ENCODE measurements around the gene KLHL20.
"Not testable (repeated sequence)": the region's sequence is repeated elsewhere in the genome, so short reads cannot be mapped to it uniquely, and the experiment has no call there.

Gene KLHL20

GRCh38 chr1:173714759-173715537, at the start of gene KLHL20:
KLHL20 (plus strand) TSS chr1:173714981; CDS start chr1:173716044, 1,063 bp downstream.
- DNase-seq (ENCODE audit: low spot score) = peak; percentile 92

- no peak for DNase-seq (ENCODE audit: low spot score)
Measured at GRCh38 chr1:173666646-173667045, 48.1 kb upstream of the KLHL20 start.

GRCh38 chr1:173669491-173669941, 45.3 kb upstream of the KLHL20 start, which contains the start of gene ANKRD45:
ANKRD45 (minus strand) TSS chr1:173669851; CDS start chr1:173659418, 10,433 bp downstream.
- DNase-seq (ENCODE audit: low spot score) = no peak

- DNase-seq (ENCODE audit: low spot score) = not testable (repeated sequence)
Measured at GRCh38 chr1:173674496-173674895, 40.3 kb upstream of the KLHL20 start.

GRCh38 chr1:173680152-173680551, 34.6 kb upstream of the KLHL20 start:
- DNase-seq (ENCODE audit: low spot score) = not testable (repeated sequence)

- no peak for DNase-seq (ENCODE audit: low spot score)
Measured at GRCh38 chr1:173682184-173682583, 32.6 kb upstream of the KLHL20 start.

- DNase-seq (ENCODE audit: low spot score) = not testable (repeated sequence)
Measured at GRCh38 chr1:173683838-173684237, 30.9 kb upstream of the KLHL20 start.

- not testable (repeated sequence) for DNase-seq (ENCODE audit: low spot score)
Measured at GRCh38 chr1:173685121-173685520, 29.7 kb upstream of the KLHL20 start.

- no peak for DNase-seq (ENCODE audit: low spot score)
Measured at GRCh38 chr1:173688300-173688699, 26.5 kb upstream of the KLHL20 start.

GRCh38 chr1:173693238-173693637, 21.5 kb upstream of the KLHL20 start:
- no peak for DNase-seq (ENCODE audit: low spot score)

GRCh38 chr1:173701299-173701698, 13.5 kb upstream of the KLHL20 start:
- DNase-seq (ENCODE audit: low spot score) = not testable (repeated sequence)

- DNase-seq (ENCODE audit: low spot score) = no peak
Measured at GRCh38 chr1:173702736-173703135, 12.0 kb upstream of the KLHL20 start.

GRCh38 chr1:173705117-173705516, 9.7 kb upstream of the KLHL20 start:
- DNase-seq (ENCODE audit: low spot score) = no peak

GRCh38 chr1:173708787-173709186, 6.0 kb upstream of the KLHL20 start:
- no peak for DNase-seq (ENCODE audit: low spot score)

- DNase-seq (ENCODE audit: low spot score) = no peak
Measured at GRCh38 chr1:173714441-173714758, 381 bp upstream of the KLHL20 start.

GRCh38 chr1:173715538-173715844, 710 bp downstream of the KLHL20 start:
- no peak for DNase-seq (ENCODE audit: low spot score)

- no peak for DNase-seq (ENCODE audit: low spot score)
Measured at GRCh38 chr1:173717238-173717637, 2.5 kb downstream of the KLHL20 start.

- not testable (repeated sequence) for DNase-seq (ENCODE audit: low spot score)
Measured at GRCh38 chr1:173731331-173731730, 16.6 kb downstream of the KLHL20 start.

GRCh38 chr1:173733912-173734311, 19.1 kb downstream of the KLHL20 start:
- DNase-seq (ENCODE audit: low spot score) = no peak

- DNase-seq (ENCODE audit: low spot score) = not testable (repeated sequence)
Measured at GRCh38 chr1:173736104-173736503, 21.3 kb downstream of the KLHL20 start.

- no peak for DNase-seq (ENCODE audit: low spot score)
Measured at GRCh38 chr1:173742203-173742886, 27.6 kb downstream of the KLHL20 start.

- no peak for DNase-seq (ENCODE audit: low spot score)
Measured at GRCh38 chr1:173744651-173745050, 29.9 kb downstream of the KLHL20 start.

- no peak for DNase-seq (ENCODE audit: low spot score)
Measured at GRCh38 chr1:173749137-173749536, 34.4 kb downstream of the KLHL20 start.

Measured in LoVo (cell line).